DOHH2 (cell line): ENCODE measurements around the gene RCVRN.

Source experiments
- EZH2phosphoT487 ChIP-seq: fragments of 200-600 bp; sonication (generic); IDR thresholded peaks from 2 replicates; pipeline ENCODE4 v1.6.1; 2017; ENCODE audit warnings: borderline replicate concordance, mild to moderate bottlenecking, antibody characterized with exemption, low read length, moderate library complexity, mixed read lengths
- TF ChIP-seq, protein P1 (sequence below): fragments of 200-600 bp; sonication (generic); IDR thresholded peaks from one replicate; pipeline ENCODE4 v1.5.1; 2014; ENCODE audit warnings: antibody characterized with exemption, mild to moderate bottlenecking, low read depth, low read length; ENCODE audit not compliant: poor library complexity, severe bottlenecking

DNA sequence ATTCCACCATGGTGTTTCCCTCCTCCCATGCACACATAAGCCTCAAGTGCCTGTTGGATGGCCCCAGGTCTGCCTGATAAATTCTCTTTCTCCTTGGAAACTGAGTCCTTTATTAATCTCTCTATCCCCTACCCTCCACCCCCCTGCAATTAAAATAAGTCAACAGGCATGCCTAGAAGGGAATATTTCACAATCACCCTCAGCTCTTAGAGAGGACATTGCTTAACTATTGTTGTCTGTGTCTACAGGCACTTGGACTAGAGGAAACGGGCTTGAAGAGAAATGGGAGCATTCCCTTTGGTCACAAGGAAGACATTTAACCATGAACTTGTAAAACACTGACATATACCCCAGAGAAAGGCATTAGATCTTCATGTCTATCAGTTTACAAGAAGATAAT is 39.5 kb downstream of the RCVRN start:
- TF ChIP-seq, protein P1, sequence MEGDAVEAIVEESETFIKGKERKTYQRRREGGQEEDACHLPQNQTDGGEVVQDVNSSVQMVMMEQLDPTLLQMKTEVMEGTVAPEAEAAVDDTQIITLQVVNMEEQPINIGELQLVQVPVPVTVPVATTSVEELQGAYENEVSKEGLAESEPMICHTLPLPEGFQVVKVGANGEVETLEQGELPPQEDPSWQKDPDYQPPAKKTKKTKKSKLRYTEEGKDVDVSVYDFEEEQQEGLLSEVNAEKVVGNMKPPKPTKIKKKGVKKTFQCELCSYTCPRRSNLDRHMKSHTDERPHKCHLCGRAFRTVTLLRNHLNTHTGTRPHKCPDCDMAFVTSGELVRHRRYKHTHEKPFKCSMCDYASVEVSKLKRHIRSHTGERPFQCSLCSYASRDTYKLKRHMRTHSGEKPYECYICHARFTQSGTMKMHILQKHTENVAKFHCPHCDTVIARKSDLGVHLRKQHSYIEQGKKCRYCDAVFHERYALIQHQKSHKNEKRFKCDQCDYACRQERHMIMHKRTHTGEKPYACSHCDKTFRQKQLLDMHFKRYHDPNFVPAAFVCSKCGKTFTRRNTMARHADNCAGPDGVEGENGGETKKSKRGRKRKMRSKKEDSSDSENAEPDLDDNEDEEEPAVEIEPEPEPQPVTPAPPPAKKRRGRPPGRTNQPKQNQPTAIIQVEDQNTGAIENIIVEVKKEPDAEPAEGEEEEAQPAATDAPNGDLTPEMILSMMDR = no peak
- TF ChIP-seq EZH2phosphoT487 = no peak
